GM06990 (cell line): ENCODE results near the gene MSI2.

Experiments used
- DNase-seq: peaks from one replicate; pipeline ENCODE4 v3.0.0-alpha.2; 2011; ENCODE audit not compliant: insufficient read length; ENCODE audit errors: extremely low read depth
- H3K27me3 ChIP-seq: replicated peaks from 2 replicates; pipeline ENCODE4 v1.6.0; 2011; ENCODE audit warnings: low read length; ENCODE audit not compliant: control insufficient read depth, insufficient read depth
- H3K36me3 ChIP-seq: 2 replicates; pipeline ENCODE4 v1.5.1; 2011; ENCODE audit warnings: low read length; ENCODE audit not compliant: control insufficient read depth, insufficient read depth
- H3K4me3 ChIP-seq: replicated peaks from 2 replicates; pipeline ENCODE4 v1.5.1; 2011; ENCODE audit warnings: low read depth, mild to moderate bottlenecking, control low read depth, low read length
- TF ChIP-seq, protein P1 (sequence below): IDR thresholded peaks from 2 replicates; pipeline ENCODE4 v1.5.1; 2011; ENCODE audit warnings: low read length, control low read depth, mild to moderate bottlenecking, inconsistent platforms; ENCODE audit not compliant: insufficient read depth, poor library complexity, severe bottlenecking

The MSI2 gene

DNA sequence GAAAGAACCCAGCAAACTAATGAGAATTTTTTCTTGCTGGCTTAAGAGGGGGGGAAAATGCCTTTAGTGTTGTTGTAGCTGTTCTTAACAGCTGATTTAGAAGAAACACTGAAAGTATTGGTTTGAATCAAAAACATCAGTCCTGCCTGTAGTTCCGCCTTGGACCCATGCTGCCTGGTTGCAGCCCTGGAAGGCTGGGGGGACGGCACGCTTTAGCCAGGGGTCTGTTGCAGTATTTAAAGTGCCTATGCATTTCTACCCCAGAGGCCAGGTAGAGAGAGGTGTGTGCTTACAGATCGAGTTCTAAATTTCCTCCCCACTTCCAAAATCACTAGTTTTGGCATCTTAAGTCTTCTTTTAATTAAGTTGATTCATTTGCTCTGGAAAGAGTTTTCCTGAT is 286.9 kb downstream of the MSI2 start:
- no peak overlapping the region for H3K4me3 ChIP-seq
- DNase-seq, result no peak
- no peaks in the 10 kb centered on the region for H3K27me3 ChIP-seq
- no peaks in the 10 kb centered on the region for H3K36me3 ChIP-seq
- TF ChIP-seq, protein P1, sequence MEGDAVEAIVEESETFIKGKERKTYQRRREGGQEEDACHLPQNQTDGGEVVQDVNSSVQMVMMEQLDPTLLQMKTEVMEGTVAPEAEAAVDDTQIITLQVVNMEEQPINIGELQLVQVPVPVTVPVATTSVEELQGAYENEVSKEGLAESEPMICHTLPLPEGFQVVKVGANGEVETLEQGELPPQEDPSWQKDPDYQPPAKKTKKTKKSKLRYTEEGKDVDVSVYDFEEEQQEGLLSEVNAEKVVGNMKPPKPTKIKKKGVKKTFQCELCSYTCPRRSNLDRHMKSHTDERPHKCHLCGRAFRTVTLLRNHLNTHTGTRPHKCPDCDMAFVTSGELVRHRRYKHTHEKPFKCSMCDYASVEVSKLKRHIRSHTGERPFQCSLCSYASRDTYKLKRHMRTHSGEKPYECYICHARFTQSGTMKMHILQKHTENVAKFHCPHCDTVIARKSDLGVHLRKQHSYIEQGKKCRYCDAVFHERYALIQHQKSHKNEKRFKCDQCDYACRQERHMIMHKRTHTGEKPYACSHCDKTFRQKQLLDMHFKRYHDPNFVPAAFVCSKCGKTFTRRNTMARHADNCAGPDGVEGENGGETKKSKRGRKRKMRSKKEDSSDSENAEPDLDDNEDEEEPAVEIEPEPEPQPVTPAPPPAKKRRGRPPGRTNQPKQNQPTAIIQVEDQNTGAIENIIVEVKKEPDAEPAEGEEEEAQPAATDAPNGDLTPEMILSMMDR, result no peak

DNA sequence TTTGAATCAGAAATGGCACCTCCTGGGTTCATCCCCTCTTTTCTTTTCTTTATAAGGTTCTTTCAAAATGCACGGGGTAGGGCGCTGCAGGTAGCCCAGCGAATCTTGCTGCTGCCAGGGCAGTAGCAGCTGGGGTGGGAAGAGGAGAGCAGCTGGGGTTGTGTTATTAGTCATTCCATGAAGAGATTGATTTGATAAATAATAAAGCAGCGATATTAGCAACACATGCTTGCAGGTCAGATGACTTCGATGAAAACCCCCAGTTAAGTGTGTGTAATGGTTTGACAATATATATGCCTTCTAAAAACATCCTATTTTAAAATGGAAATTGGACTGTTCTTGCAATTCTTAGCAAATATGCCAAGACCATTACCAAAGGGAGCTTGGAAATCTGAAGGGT is 288.1 kb downstream of the MSI2 start:
- TF ChIP-seq, protein P1, result no peak
- no peak for DNase-seq
- no peaks in the 10 kb centered on the region for H3K36me3 ChIP-seq
- H3K27me3 ChIP-seq, result no peaks in the 10 kb centered on the region
- H3K4me3 ChIP-seq, result no peak overlapping the region

GRCh38 chr17:57544834-57545463 is 288.6 kb downstream of the MSI2 start:
- no peak for DNase-seq
- TF ChIP-seq, protein P1, result no peak
- Histone ChIP-seq H3K36me3 (no peaks in the 10 kb centered on the region), H3K4me3 (no peak overlapping the region), H3K27me3 (no peaks in the 10 kb centered on the region)

DNA sequence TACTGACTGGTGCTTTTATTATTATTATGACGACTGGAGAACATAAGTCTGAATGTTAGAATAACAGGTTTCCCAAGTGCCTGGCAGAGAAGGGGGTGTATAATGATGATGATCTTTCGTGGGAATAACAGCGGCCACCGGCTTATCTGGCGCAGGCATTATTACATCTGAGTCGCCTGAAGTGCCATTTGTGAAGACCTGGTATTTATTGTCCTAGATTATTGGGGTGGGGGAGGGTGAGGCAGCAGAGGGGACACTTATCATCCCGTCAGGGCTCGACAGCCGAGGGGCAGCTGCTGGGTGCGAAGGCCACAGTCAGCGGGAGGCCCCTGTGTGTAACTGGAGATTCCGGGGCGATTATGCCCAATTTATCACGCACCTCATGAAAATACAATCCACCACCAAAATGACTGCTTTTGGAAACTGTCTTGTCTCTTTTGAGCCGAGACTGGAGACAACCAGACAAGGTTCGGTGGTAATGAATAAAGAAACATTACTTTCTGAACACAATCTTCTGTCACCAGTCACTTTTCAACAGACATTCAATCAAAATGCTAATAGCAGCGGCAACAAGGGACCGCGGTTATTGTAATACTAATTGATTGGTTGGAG is 289.5 kb downstream of the MSI2 start:
- Histone ChIP-seq H3K27me3 (no peaks in the 10 kb centered on the region), H3K4me3 (no peak overlapping the region), H3K36me3 (no peaks in the 10 kb centered on the region)
- DNase-seq, result no peak
- TF ChIP-seq, protein P1, result no peak

GRCh38 chr17:57548421-57549410 is 292.4 kb downstream of the MSI2 start:
- Histone ChIP-seq H3K36me3 (no peaks in the 10 kb centered on the region), H3K4me3 (no peak overlapping the region), H3K27me3 (no peaks in the 10 kb centered on the region)
- TF ChIP-seq, protein P1, result no peak
- no peak for DNase-seq
